OCI-LY1 (cell line): ENCODE measurements around the gene BCAR3.

ENCODE experiments used
- H2AFZ ChIP-seq: fragments of 200-600 bp; sonication (generic), shearing (Covaris generic); 2 replicates; pipeline ENCODE4 v1.6.0; 2014; ENCODE audit warnings: antibody characterized with exemption, mild to moderate bottlenecking, low read length
- H3F3A ChIP-seq: fragments of 200-600 bp; sonication (generic), shearing (Covaris generic); 2 replicates; pipeline ENCODE4 v1.6.0; 2014; ENCODE audit warnings: mild to moderate bottlenecking, antibody characterized with exemption, low read length, moderate library complexity; ENCODE audit not compliant: insufficient read depth
- H3K27ac ChIP-seq: fragments of 200-600 bp; sonication (generic); 2 replicates; pipeline ENCODE4 v1.5.1; 2014; ENCODE audit warnings: low read length, mixed run types, mild to moderate bottlenecking, low read depth; ENCODE audit not compliant: poor library complexity, severe bottlenecking
- H3K27me3 ChIP-seq: fragments of 200-600 bp; sonication (generic); 2 replicates; pipeline ENCODE4 v1.6.0; 2014; ENCODE audit warnings: antibody characterized with exemption, mild to moderate bottlenecking, low read length, moderate library complexity; ENCODE audit not compliant: insufficient read depth
- H3K36me3 ChIP-seq: fragments of 200-600 bp; sonication (generic); 2 replicates; pipeline ENCODE4 v1.6.1; 2014; ENCODE audit warnings: mild to moderate bottlenecking, antibody characterized with exemption, low read length, moderate library complexity, mixed read lengths; ENCODE audit not compliant: insufficient read depth
- H3K4me1 ChIP-seq: fragments of 200-600 bp; sonication (generic); 2 replicates; pipeline ENCODE4 v1.5.1; 2014; ENCODE audit warnings: mild to moderate bottlenecking, low read length, moderate library complexity; ENCODE audit not compliant: insufficient read depth, severe bottlenecking
- H3K4me2 ChIP-seq: fragments of 200-600 bp; sonication (generic), shearing (Covaris generic); 2 replicates; pipeline ENCODE4 v1.6.1; 2014; ENCODE audit warnings: low read length
- H3K4me3 ChIP-seq: fragments of 200-600 bp; sonication (generic); 2 replicates; pipeline ENCODE4 v1.5.1; 2014; ENCODE audit warnings: low read length, low read depth, mild to moderate bottlenecking, mixed read lengths; ENCODE audit not compliant: poor library complexity, severe bottlenecking
- H3K79me2 ChIP-seq: fragments of 200-600 bp; shearing (Covaris generic); 2 replicates; pipeline ENCODE4 v1.6.1; 2016; ENCODE audit warnings: mixed run types, low read length, mixed read lengths; ENCODE audit not compliant: insufficient read depth
- H3K9ac ChIP-seq: fragments of 200-600 bp; sonication (generic), shearing (Covaris generic); 2 replicates; pipeline ENCODE4 v1.6.1; 2014; ENCODE audit warnings: mild to moderate bottlenecking, low read length, mixed read lengths
- H3K9me2 ChIP-seq: fragments of 200-600 bp; sonication (generic), shearing (Covaris generic); 2 replicates; pipeline ENCODE4 v1.6.1; 2014; ENCODE audit warnings: low read depth, mild to moderate bottlenecking, low read length, mixed read lengths
- H3K9me3 ChIP-seq: fragments of 200-600 bp; shearing (Covaris generic); 2 replicates; pipeline ENCODE4 v1.6.1; 2014; ENCODE audit warnings: low read length, mixed read lengths
- H4K20me1 ChIP-seq: fragments of 200-600 bp; sonication (generic), shearing (Covaris generic); 2 replicates; pipeline ENCODE4 v1.6.0; 2016; ENCODE audit warnings: mild to moderate bottlenecking, low read length; ENCODE audit not compliant: insufficient read depth
- EZH2 ChIP-seq: fragments of 200-600 bp; sonication (generic), shearing (Covaris generic); IDR thresholded peaks from 2 replicates; pipeline ENCODE4 v1.8.0; 2017; ENCODE audit warnings: borderline replicate concordance, mixed run types, mild to moderate bottlenecking, antibody characterized with exemption, low read length, moderate library complexity, mixed read lengths
- TF ChIP-seq, protein P1 (sequence below): fragments of 200-600 bp; sonication (generic), shearing (Covaris generic); IDR thresholded peaks from 2 replicates; pipeline ENCODE4 v1.5.1; 2017; ENCODE audit warnings: mild to moderate bottlenecking, antibody characterized with exemption, low read length, moderate library complexity, mixed read lengths

Gene BCAR3

DNA sequence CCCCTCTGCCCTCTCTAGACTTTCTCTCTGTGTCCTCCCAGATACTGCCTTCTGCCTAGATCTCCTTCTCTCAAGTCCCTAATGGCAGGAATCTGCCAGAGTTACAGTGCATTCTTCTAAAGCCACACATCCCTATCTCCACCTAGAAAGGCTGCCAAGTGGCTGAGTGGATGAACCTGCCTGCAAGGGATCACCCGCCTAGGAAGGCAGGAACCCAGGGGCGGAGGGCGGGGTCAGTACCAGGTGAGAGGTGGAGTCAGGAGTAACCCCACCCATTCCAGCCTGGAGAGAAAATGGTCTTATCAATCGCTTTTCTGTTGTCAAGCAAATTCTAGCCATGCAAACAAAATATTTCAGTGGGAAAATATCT lies 60.8 kb downstream of the BCAR3 start:
- Histone ChIP-seq H3K4me2 (no peak overlapping the region), H3K9me2 (no peaks in the 10 kb centered on the region), H3K4me1 (no peaks in the 10 kb centered on the region), H3K36me3 (no peaks in the 10 kb centered on the region), H3K4me3 (no peak overlapping the region), H3K27ac (no peak overlapping the region), H4K20me1 (no peaks in the 10 kb centered on the region), H3K9ac (no peak overlapping the region), H2AFZ (no peak overlapping the region), H3F3A (no peaks in the 10 kb centered on the region), H3K27me3 (peaks cover under 1% of the 10 kb centered on the region; the same call in 1 of the 2 replicates), H3K79me2 (no peaks in the 10 kb centered on the region), H3K9me3 (no peaks in the 10 kb centered on the region)
- TF ChIP-seq, protein P1, sequence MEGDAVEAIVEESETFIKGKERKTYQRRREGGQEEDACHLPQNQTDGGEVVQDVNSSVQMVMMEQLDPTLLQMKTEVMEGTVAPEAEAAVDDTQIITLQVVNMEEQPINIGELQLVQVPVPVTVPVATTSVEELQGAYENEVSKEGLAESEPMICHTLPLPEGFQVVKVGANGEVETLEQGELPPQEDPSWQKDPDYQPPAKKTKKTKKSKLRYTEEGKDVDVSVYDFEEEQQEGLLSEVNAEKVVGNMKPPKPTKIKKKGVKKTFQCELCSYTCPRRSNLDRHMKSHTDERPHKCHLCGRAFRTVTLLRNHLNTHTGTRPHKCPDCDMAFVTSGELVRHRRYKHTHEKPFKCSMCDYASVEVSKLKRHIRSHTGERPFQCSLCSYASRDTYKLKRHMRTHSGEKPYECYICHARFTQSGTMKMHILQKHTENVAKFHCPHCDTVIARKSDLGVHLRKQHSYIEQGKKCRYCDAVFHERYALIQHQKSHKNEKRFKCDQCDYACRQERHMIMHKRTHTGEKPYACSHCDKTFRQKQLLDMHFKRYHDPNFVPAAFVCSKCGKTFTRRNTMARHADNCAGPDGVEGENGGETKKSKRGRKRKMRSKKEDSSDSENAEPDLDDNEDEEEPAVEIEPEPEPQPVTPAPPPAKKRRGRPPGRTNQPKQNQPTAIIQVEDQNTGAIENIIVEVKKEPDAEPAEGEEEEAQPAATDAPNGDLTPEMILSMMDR = no peak
- TF ChIP-seq EZH2 = no peak

DNA sequence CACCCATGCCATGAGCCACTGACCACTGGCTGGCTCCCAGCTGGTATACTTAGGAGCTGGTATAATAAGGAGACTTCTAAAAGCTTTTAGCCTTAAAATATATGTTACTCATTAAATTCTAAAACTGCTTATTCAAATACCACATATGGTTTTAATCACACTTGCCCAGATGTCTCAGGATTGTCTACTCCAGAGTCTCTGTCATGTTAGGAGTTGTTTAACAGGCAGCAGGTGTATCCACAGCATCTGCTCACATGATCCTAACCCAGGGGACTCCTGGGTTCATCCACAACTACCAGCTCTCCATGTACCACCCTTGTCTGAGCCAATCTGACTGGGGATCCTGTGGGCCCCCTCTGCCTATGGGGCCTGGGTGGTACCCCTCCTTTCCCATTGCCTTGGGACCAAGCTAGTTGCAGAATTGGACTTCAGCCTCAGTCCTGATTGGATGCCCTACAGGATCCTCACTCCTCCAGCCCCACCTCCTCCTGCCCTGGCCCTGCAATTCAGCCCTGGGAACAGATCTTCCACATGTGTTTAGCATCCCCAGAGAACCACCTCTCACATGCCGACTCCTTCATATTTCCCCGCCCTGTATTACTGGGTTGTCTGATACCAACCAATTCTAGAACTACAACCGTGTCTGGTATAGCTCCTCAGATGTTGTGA lies 61.3 kb downstream of the BCAR3 start:
- H3K27ac ChIP-seq = no peak overlapping the region
- H3K4me2 ChIP-seq = no peak overlapping the region
- no peak overlapping the region for H3K4me3 ChIP-seq
- peaks cover 5% of the 10 kb centered on the region; the same call in 1 of the 2 replicates for H3K27me3 ChIP-seq
- no peak overlapping the region for H2AFZ ChIP-seq
- H3K9me3 ChIP-seq = no peaks in the 10 kb centered on the region
- H3F3A ChIP-seq = no peaks in the 10 kb centered on the region
- H3K4me1 ChIP-seq = no peaks in the 10 kb centered on the region
- H3K79me2 ChIP-seq = no peaks in the 10 kb centered on the region
- TF ChIP-seq, protein P1 = no peak
- TF ChIP-seq EZH2 = no peak
- no peaks in the 10 kb centered on the region for H3K36me3 ChIP-seq
- H4K20me1 ChIP-seq = no peaks in the 10 kb centered on the region
- no peaks in the 10 kb centered on the region for H3K9me2 ChIP-seq
- no peak overlapping the region for H3K9ac ChIP-seq

DNA sequence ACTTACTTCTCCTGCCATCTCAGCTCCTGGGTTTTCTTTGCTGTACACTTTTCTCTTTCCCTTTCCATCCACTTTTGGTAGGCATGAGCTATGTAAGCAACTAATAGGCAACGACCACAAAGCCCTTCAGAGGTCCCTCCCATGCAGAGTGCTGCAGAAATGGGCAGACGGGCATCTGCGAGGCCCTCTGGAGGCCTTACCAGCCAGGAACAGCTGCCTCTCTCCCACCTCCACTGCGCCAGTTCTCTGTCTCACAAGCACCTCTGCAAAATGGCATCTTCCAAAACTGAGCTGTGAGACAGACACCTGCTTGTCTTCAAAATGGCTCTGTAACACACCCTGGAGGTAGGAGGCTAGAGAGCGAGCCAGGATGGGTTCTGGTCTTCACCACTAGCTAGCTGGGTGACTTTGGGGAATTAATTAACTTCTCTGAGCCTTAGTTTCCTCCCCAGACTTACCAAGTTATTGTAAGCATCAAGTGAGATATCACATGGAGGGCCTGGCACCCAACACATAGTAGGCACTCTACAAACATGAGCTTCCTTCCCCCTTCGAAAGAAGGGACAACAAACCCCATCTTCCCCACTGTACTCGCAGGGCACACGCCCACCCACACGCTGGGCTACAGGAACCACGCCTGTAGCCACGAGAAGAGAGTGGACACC lies 62.0 kb downstream of the BCAR3 start:
- Histone ChIP-seq H3K36me3 (no peaks in the 10 kb centered on the region), H3K9me3 (no peaks in the 10 kb centered on the region), H3K9me2 (no peaks in the 10 kb centered on the region), H3K27ac (no peak overlapping the region), H3K4me3 (no peak overlapping the region), H4K20me1 (no peaks in the 10 kb centered on the region), H3K9ac (no peak overlapping the region), H3K4me2 (no peak overlapping the region), H3K79me2 (no peaks in the 10 kb centered on the region), H3K27me3 (peaks cover 9% of the 10 kb centered on the region; the same call in 1 of the 2 replicates), H3F3A (no peaks in the 10 kb centered on the region), H2AFZ (no peak overlapping the region), H3K4me1 (no peaks in the 10 kb centered on the region)
- TF ChIP-seq, protein P1 = no peak
- TF ChIP-seq EZH2 = no peak
